ENCODE data around the gene SPTBN4. TPM values are rescaled to one million over a fixed set of nuclear protein-coding genes. Genes with fewer than 3 reads are reported as not detected.

SPTBN4 gene
- total and polyA plus RNA-seq, 10 of the 15 experiments (the other 5 are each of a cell fraction or from before 2014, with no cell fraction given): 0.04 to 1.1 (median 0.34) TPM; not detected in 1

GRCh38 chr19:40571831-40572495, 105.2 kb downstream of the SPTBN4 start (continued):
- TF ChIP-seq, protein P1, sequence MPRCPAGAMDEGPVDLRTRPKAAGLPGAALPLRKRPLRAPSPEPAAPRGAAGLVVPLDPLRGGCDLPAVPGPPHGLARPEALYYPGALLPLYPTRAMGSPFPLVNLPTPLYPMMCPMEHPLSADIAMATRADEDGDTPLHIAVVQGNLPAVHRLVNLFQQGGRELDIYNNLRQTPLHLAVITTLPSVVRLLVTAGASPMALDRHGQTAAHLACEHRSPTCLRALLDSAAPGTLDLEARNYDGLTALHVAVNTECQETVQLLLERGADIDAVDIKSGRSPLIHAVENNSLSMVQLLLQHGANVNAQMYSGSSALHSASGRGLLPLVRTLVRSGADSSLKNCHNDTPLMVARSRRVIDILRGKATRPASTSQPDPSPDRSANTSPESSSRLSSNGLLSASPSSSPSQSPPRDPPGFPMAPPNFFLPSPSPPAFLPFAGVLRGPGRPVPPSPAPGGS (IDR thresholded peaks at IDR 0.05; ENCODE audit: borderline replicate concordance, insufficient read depth, low read depth, low read length, poor library complexity, severe bottlenecking): no peak

DNA sequence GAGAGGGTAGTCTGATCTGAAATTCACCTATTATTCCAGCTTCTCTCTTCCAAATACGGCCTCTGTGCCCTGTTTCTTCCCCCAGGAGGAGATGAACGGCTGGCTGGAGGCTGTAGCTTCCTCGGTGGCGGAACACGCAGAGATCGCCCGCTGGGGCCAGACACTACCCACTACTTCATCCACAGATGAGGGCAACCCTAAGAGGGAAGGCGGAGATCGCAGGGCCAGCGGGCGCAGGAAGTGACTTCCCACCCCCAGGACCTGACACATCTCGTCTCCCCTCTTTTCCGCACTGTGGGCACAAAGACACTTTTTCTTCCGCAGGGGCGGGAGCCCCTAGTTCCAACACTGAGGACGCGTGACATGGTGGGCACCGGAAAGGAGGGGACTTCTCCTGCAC, 108.5 kb downstream of the SPTBN4 start:
- Histone ChIP-seq H3K4me2 (ENCODE audit: control insufficient read depth, insufficient read depth) (no peak overlapping the region), H3K4me3 (no peak overlapping the region), H3K27me3 (replicated peaks in 1 of 2; ENCODE audit: control insufficient read depth in 2 of 2, insufficient read depth in 2 of 2, low read length in 1 of 2) (no peaks in the 10 kb centered on the region), H3K79me2 (ENCODE audit: control insufficient read depth, insufficient read depth, low read length) (peaks cover 7% of the 10 kb centered on the region), H2AFZ (ENCODE audit: control insufficient read depth, low read depth, low read length) (no peak overlapping the region), H3K4me1 (ENCODE audit: control insufficient read depth, insufficient read depth, low read length) (peaks cover 21% of the 10 kb centered on the region), H3K27ac (ENCODE audit: control insufficient read depth, insufficient read depth) (no peak overlapping the region), H3K9ac (ENCODE audit: control insufficient read depth, insufficient read depth, low read length) (no peak overlapping the region), H3K36me3 (ENCODE audit: control insufficient read depth in 2 of 2, insufficient read depth in 2 of 2, low read length in 1 of 2) (peaks cover 1 to 2% of the 10 kb centered on the region in 2 experiments; a peak in 3 of 4 replicates), H3K9me3 (replicated peaks; ENCODE audit: control insufficient read depth, insufficient read depth, low read length) (no peaks in the 10 kb centered on the region), H4K20me1 (ENCODE audit: control insufficient read depth, insufficient read depth) (no peaks in the 10 kb centered on the region)
- BruUV-seq (replicated peaks): no TSS peak
- ChIA-PET POLR2A (no interaction called here), CTCF (interaction anchor here (1.5 kb wide), 1 partner anchor 30 kb away, joined by 4 read pairs; no protein-coding TSS in a partner anchor), SMC1A (ENCODE audit: uncharacterized antibody, unreplicated experiment) (no interaction called here), RAD21 (ENCODE audit: unreplicated experiment) (no interaction called here)
- in situ Hi-C loops (cut with MboI) (no loop called here), intact Hi-C loops (cut with micrococcal nuclease; ENCODE audit: unreplicated experiment) (no loop called here)
- FAIRE-seq (no peak), ATAC-seq (no peak), DNase-seq (ENCODE audit: low read depth, low spot score) (no peak)
- 90% methylated on average over 18 of the region's 18 CpGs for WGBS (ENCODE audit: insufficient coverage, insufficient replicate concordance, low lambda C conversion rate, missing lambda C conversion rate)
- no peak for TF ChIP-seq SPI1 (IDR thresholded peaks at IDR 0.05; ENCODE audit: borderline replicate concordance, insufficient read depth, low read depth, low read length)
- TF ChIP-seq FOXM1 (IDR thresholded peaks at IDR 0.05; ENCODE audit: low read depth, low read length): no peak
- no peak for TF ChIP-seq USF1 (IDR thresholded peaks at IDR 0.05; ENCODE audit: borderline replicate concordance, extremely low read length, insufficient read depth, low read depth, low read length)
- no peak for TF ChIP-seq ZSCAN29 (IDR thresholded peaks at IDR 0.05)
- no peak for TF ChIP-seq ZNF217 (IDR thresholded peaks at IDR 0.05)
- TF ChIP-seq KAT2A (conservative IDR thresholded peaks at IDR 0.05; ENCODE audit: control insufficient read depth, low read depth, low read length): no peak
- TF ChIP-seq TAF1 (IDR thresholded peaks at IDR 0.05; ENCODE audit: borderline replicate concordance, low read depth, low read length): no peak
- no peak for TF ChIP-seq IRF3 (IDR thresholded peaks at IDR 0.05)
- no peak for TF ChIP-seq ZNF207 (IDR thresholded peaks at IDR 0.05; ENCODE audit: borderline replicate concordance)
- no peak for TF ChIP-seq SMARCA5 (IDR thresholded peaks at IDR 0.05)
- TF ChIP-seq TCF3 (IDR thresholded peaks at IDR 0.05; ENCODE audit: borderline replicate concordance, insufficient read depth, low read depth, low read length): no peak
- TF ChIP-seq SMC3 (IDR thresholded peaks at IDR 0.05; ENCODE audit: borderline replicate concordance, low read length): no peak
- no peak for TF ChIP-seq RELA (IDR thresholded peaks at IDR 0.05; ENCODE audit: borderline replicate concordance, partially characterized antibody)
- TF ChIP-seq, protein P2, sequence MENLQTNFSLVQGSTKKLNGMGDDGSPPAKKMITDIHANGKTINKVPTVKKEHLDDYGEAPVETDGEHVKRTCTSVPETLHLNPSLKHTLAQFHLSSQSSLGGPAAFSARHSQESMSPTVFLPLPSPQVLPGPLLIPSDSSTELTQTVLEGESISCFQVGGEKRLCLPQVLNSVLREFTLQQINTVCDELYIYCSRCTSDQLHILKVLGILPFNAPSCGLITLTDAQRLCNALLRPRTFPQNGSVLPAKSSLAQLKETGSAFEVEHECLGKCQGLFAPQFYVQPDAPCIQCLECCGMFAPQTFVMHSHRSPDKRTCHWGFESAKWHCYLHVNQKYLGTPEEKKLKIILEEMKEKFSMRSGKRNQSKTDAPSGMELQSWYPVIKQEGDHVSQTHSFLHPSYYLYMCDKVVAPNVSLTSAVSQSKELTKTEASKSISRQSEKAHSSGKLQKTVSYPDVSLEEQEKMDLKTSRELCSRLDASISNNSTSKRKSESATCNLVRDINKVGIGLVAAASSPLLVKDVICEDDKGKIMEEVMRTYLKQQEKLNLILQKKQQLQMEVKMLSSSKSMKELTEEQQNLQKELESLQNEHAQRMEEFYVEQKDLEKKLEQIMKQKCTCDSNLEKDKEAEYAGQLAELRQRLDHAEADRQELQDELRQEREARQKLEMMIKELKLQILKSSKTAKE (IDR thresholded peaks at IDR 0.05; ENCODE audit: low read depth, poor library complexity, severe bottlenecking): no peak
- no peak for TF ChIP-seq JUNB (IDR thresholded peaks at IDR 0.05)
